ENCODE measurements around the gene RNF213.
A peak's percentile ranks its signal among the peaks of the same experiment; 100 is the strongest.

Gene RNF213

DNA sequence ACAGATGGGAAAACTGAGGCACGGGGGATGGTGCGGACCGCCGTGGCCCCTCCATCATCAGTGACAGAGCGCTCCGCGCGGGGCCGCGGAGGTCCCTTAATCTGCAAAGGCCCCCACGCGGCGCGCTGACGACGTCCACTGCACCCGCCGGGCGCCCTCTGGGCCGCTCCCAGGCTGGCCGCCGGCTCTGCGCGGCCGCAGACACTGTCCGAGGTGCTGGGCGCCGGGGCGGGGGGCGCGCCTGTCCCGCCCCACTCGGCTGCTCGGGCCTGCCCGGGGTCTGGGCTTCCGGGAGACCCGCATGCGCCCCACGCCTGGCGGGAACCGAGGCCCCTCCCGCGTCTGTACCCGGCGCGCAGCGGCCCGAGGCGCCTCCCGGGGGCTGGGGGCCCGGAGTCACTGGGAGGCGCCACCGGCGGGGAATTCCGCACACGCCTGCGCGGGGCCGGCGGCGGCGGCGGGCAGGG lies 550 bp upstream of the RNF213 start:
- H3K4me3 ChIP-seq (ENCODE audit: low read depth, low read length) = peak overlapping the region; percentile 56
- TF ChIP-seq, protein P1, sequence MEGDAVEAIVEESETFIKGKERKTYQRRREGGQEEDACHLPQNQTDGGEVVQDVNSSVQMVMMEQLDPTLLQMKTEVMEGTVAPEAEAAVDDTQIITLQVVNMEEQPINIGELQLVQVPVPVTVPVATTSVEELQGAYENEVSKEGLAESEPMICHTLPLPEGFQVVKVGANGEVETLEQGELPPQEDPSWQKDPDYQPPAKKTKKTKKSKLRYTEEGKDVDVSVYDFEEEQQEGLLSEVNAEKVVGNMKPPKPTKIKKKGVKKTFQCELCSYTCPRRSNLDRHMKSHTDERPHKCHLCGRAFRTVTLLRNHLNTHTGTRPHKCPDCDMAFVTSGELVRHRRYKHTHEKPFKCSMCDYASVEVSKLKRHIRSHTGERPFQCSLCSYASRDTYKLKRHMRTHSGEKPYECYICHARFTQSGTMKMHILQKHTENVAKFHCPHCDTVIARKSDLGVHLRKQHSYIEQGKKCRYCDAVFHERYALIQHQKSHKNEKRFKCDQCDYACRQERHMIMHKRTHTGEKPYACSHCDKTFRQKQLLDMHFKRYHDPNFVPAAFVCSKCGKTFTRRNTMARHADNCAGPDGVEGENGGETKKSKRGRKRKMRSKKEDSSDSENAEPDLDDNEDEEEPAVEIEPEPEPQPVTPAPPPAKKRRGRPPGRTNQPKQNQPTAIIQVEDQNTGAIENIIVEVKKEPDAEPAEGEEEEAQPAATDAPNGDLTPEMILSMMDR (IDR thresholded peaks at IDR 0.05; ENCODE audit: insufficient read depth, low read length, missing control alignments) = no peak
- ChIA-PET POLR2A (no interaction called here), CTCF (no interaction called here)
- DNase-seq (ENCODE audit: low read depth, low spot score) = no peak

DNA sequence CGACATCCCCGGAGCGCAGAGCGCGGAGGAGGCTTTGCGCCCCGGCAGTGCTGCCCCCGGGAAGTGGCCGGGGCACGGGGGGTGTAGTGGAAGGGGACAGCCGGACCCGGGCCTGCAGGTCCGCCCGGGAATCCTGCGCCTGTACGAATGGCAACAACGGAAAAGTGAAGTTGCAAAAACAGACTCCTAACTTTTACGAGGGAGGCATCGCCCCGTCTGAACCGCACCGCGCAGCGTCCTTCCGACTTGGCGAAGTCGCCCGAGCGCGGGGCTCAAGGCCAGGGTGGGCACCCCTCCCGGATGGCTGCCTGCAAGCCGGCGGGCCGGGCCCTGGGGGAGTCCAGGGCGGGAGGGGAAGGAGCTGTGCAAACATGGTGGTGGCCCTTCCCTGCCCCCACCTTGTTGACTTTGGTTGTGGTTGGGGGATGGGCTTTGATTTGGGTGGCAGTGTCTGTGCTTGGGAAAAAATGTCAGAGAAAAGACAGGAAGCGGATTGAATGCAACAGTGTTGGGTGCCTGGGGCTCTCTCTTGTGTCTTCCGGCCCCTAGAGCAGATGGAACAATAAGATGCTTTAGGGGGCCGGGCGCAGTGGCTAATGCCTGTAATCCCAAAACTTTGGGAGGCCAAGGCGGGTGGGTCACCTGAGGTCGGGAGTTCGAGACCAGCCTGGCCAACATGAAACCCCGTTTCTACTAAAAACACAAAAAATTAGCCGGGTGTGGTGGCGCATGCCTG lies 675 bp downstream of the RNF213 start:
- TF ChIP-seq, protein P1 (IDR thresholded peaks at IDR 0.05; ENCODE audit: insufficient read depth, low read length, missing control alignments) = no peak
- H3K4me3 ChIP-seq (ENCODE audit: low read depth, low read length) = peak overlapping the region; percentile 82
- DNase-seq (ENCODE audit: low read depth, low spot score) = no peak
- ChIA-PET POLR2A (interaction anchor here (0.6 kb wide), 1 partner anchor 140 kb away, joined by 3 read pairs; no protein-coding TSS in a partner anchor), CTCF (interaction anchor here (1.6 kb wide), 1 partner anchor 160 kb away, joined by 6 read pairs; the partner anchor contains the start of gene GAA)

GRCh38 chr17:80261895-80262279 lies 1.2 kb downstream of the RNF213 start:
- peak overlapping the region; percentile 82 for H3K4me3 ChIP-seq (ENCODE audit: low read depth, low read length)
- POLR2A ChIA-PET = interaction anchor here (0.6 kb wide), 1 partner anchor 140 kb away, joined by 3 read pairs; no protein-coding TSS in a partner anchor
- CTCF ChIA-PET = interaction anchor here (1.6 kb wide), 1 partner anchor 160 kb away, joined by 6 read pairs; the partner anchor contains the start of gene GAA
- TF ChIP-seq, protein P1 (IDR thresholded peaks at IDR 0.05; ENCODE audit: insufficient read depth, low read length, missing control alignments) = no peak
- DNase-seq (ENCODE audit: low read depth, low spot score) = no peak

GRCh38 chr17:80262291-80262690 lies 1.6 kb downstream of the RNF213 start:
- ChIA-PET CTCF (interaction anchor here (0.8 to 1.6 kb wide), 2 partner anchors 66 to 161 kb away, joined by 3 to 6 read pairs; partner anchors contain the start of gene GAA), POLR2A (no interaction called here)
- peak overlapping the region; percentile 82 for H3K4me3 ChIP-seq (ENCODE audit: low read depth, low read length)
- no peak for DNase-seq (ENCODE audit: low read depth, low spot score)
- TF ChIP-seq, protein P1 (IDR thresholded peaks at IDR 0.05; ENCODE audit: insufficient read depth, low read length, missing control alignments) = no peak

DNA sequence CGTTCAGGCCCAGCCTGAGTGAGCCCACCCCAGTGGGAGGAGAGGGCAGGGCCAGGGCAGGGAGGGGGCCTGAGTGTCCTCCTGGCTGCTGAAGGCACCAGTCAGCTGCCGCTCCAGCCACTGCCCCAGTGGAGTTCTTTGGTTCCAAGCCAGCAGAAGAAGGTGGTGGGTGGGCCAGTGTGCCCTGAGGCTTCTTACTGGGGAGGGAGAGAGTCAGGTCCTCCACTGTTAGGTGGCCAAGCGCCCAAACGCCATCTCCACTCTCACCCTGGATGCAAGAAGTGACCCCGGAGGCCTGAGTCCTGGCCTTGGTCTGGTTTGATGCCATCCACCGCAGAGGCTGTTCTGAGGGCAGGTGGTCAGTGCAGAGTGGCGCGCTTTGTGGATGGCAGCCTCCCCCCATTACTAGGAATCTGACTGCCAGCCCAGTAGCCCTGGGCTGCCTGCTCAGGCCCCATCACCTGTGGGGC lies 2.2 kb downstream of the RNF213 start:
- ChIA-PET POLR2A (interaction anchor here (1.3 kb wide), 1 partner anchor 11 kb away, joined by 5 read pairs; no protein-coding TSS in a partner anchor), CTCF (interaction anchor here (0.8 to 1.6 kb wide), 2 partner anchors 66 to 161 kb away, joined by 3 to 6 read pairs; partner anchors contain the start of gene GAA)
- TF ChIP-seq, protein P1 (IDR thresholded peaks at IDR 0.05; ENCODE audit: insufficient read depth, low read length, missing control alignments) = no peak
- H3K4me3 ChIP-seq (ENCODE audit: low read depth, low read length) = peak overlapping the region; percentile 39
- DNase-seq (ENCODE audit: low read depth, low spot score) = no peak

Data from AG04449 (cell line).